Prostate gland (tissue), 2 donors: ENCODE measurements around the gene HDAC4. TPM values are rescaled to one million over a fixed set of nuclear protein-coding genes. Genes with fewer than 3 reads are reported as not detected.
"Not testable (repeated sequence)": the region's sequence is repeated elsewhere in the genome, so short reads cannot be mapped to it uniquely, and the experiment has no call there.

Experiments used
- DNase-seq: peaks from one replicate; pipeline ENCODE4 v3.0.0-alpha.2; 2019; ENCODE audit warnings: low spot score
- H3K27ac ChIP-seq, 2 donors: fragments of 200-600 bp; sonication (generic); 2 replicates each; pipeline ENCODE4 v1.5.1; 2017 to 2019
- H3K27me3 ChIP-seq: fragments of 200-600 bp; sonication (generic); replicated peaks from 2 replicates; pipeline ENCODE4 v1.5.1; 2019; ENCODE audit not compliant: insufficient read depth
- H3K36me3 ChIP-seq, 2 donors: fragments of 200-600 bp; sonication (generic); 1 replicate in 1 of 2; 2 replicates in 1 of 2; pipeline versions ENCODE4 v1.5.1 to v1.8.1; 2017 to 2019
- H3K4me1 ChIP-seq: fragments of 200-600 bp; sonication (generic); replicated peaks from 2 replicates; pipeline ENCODE4 v1.5.1; 2019
- H3K4me3 ChIP-seq, 2 donors: fragments of 200-600 bp; sonication (generic); 2 replicates each; pipeline ENCODE4 v1.5.1; 2017 to 2019
- H3K9me3 ChIP-seq: fragments of 200-600 bp; sonication (generic); 2 replicates; pipeline ENCODE4 v1.5.1; 2017
- CTCF ChIP-seq, 4 experiments: fragments of 200-600 bp in 2 of 4; fragments of 450-650 bp in 2 of 4; sonication (generic) in 2 of 4; IDR thresholded peaks; 1 replicate in 3 of 4; 2 replicates in 1 of 4; pipeline ENCODE4 v1.5.1; 2016 to 2019; ENCODE audit warnings: antibody characterized with exemption in 4 of 4, mild to moderate bottlenecking in 2 of 4, moderate library complexity in 2 of 4
- POLR2A ChIP-seq: fragments of 450-650 bp; IDR thresholded peaks from one replicate; pipeline ENCODE4 v1.6.1; 2016; ENCODE audit warnings: antibody characterized with exemption, mild to moderate bottlenecking
- POLR2AphosphoS5 ChIP-seq: sonication (generic); formaldehyde crosslinking; IDR thresholded peaks from one replicate; pipeline ENCODE4 v1.6.1; 2017; ENCODE audit warnings: antibody characterized with exemption
- WGBS: methylation state at CpG from one replicate; pipeline ENCODE4 v1.1.5; 2018; 5-methylcytosine and 5-hydroxymethylcytosine counted together
- intact Hi-C: fragments of 100-400 bp; cut with DNase I; formaldehyde crosslinking; loops from one replicate; pipeline ENCODE4 v1.14.2; 2022
- total RNA-seq, 2 donors: library from RNA; depleted of rRNA; stranded (reverse); fragments of >200 nt; gene quantifications; one replicate each; pipeline ENCODE4 v1.1.0, GENCODE V29; 2016

Gene HDAC4
- 10 to 100 TPM; 41.8 to 44.2 TPM for total RNA-seq

- intact Hi-C loops = loop anchor here (5.0 to 10.0 kb wide), 3 partner anchors 203 to 594 kb away; no protein-coding TSS in a partner anchor
- peak within 1 kb of the TSS; percentile 100 for H3K27ac ChIP-seq
- no peak for DNase-seq
- no peaks in the 10 kb centered on the region for H3K36me3 ChIP-seq
- H3K27me3 ChIP-seq = no peaks in the 10 kb centered on the region
- 0% methylated on average over 47 of the region's 78 CpGs for WGBS
- no peaks in the 10 kb centered on the region for H3K9me3 ChIP-seq
- no peak for TF ChIP-seq CTCF (IDR thresholded peaks at IDR 0.05)
- TF ChIP-seq POLR2AphosphoS5 = no peak
- TF ChIP-seq POLR2A = peak; percentile 44
- H3K4me3 ChIP-seq = peak within 1 kb of the TSS; percentile 77 to 78
- no peaks in the 10 kb centered on the region for H3K4me1 ChIP-seq
These were observed at the start of gene HDAC4 for GRCh38 chr2:239400596-239401066. HDAC4 (minus strand) TSS chr2:239401020; CDS start chr2:239352699, 48,321 bp downstream.

GRCh38 chr2:239449468-239449867 is 48.6 kb upstream of the HDAC4 start:
- H3K4me3 ChIP-seq, H3K27ac ChIP-seq, H3K9me3 ChIP-seq, H3K4me1 ChIP-seq, intact Hi-C loops, DNase-seq, H3K36me3 ChIP-seq, H3K27me3 ChIP-seq: not testable (repeated sequence)
- 98% methylated on average over 24 of the region's 32 CpGs for WGBS

DNA sequence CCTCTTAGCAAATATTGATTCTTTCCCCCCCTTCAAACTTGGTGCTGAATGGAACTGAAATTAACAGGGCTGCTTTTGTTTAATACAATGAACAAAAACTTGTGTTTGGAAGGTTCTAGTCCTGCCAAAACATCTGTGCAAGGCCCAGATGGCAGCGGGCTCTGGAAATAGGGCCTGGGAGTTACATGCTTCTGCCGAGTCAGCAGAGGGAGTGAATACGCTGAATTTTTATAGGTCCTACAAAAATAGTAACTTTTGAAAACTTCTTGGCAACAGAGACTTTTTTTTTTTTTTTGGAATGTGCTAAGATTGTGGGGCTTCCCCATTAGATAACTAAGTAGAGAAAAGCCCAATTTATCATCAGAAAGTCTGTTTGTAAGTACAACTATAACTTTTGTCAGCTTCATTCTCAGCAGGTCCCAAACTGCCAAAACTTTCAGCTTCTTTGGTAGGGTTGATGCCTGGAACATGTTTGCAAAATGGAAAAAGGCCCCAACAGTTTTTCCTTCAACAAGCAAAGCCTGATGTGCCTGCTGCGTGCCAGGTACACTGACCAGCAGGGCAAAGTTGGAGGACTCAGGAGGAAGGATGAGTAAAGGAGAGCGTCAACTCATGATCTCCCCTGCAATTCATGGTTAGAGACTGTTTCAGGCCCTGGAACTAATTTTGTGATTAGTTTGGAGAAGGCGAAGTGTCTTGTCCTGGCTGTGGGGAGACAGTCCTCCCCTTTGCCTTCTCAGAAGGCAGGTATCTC is 45.1 kb upstream of the HDAC4 start:
- no peak overlapping the region for H3K27ac ChIP-seq
- H3K4me3 ChIP-seq = no peak overlapping the region
- no peaks in the 10 kb centered on the region for H3K27me3 ChIP-seq
- no peaks in the 10 kb centered on the region for H3K36me3 ChIP-seq
- WGBS = 47% methylated on average over 6 of the region's 6 CpGs
- intact Hi-C loops = no loop called here
- H3K4me1 ChIP-seq = no peaks in the 10 kb centered on the region
- TF ChIP-seq POLR2AphosphoS5 (no peak), POLR2A (no peak), CTCF (IDR thresholded peaks at IDR 0.05) (no peak)
- DNase-seq = no peak
- no peaks in the 10 kb centered on the region for H3K9me3 ChIP-seq

DNA sequence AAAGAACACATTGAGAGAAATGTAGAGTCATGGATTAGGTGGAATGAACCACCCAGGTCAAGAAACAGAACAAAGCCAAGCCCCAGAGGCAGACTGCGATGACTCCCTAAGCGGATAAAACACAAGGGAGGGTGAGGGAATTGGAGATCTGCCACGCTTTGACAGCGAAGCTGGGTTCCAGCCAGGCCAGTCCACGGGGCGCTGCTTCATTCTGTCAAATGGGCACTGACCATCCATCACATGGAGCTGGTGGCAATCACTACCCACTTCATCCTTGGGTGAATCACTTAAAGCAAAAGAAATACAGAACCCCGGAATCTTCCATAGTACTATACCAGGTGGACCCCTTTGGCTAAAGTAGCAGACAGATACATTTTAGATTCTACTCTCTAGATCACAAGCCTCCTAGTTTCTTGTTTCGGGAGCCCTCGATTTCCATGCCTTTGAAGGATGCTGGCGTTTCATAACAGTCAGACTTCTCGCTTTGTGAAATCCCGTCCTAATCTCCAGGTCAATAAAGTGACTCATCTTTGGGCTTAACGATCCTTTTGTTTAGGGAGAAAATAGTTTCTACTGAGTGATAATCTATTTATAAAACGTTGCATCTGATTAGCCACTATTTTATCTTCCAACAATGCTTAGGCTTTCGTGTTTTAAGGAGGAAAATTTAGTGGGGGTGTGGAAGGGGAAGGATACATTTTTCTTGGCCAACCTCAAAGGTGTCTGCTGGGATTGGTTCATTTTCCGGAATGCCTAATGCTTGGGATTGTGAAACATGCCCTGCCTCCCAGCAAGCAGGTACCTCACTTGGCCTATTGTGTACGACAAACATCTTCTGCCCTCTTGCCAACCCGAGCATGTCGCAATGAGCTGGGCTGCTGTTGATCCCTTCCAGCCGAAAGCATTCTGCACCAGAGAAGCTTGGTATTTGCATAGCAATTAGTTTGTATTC is 44.1 kb upstream of the HDAC4 start:
- intact Hi-C loops = no loop called here
- no peaks in the 10 kb centered on the region for H3K9me3 ChIP-seq
- peak; percentile 74 for DNase-seq
- no peak overlapping the region for H3K27ac ChIP-seq
- TF ChIP-seq CTCF (IDR thresholded peaks at IDR 0.05) (no peak), POLR2A (no peak), POLR2AphosphoS5 (peak; percentile 69)
- no peaks in the 10 kb centered on the region for H3K4me1 ChIP-seq
- no peak overlapping the region for H3K4me3 ChIP-seq
- WGBS = 39% methylated on average over 20 of the region's 20 CpGs
- no peaks in the 10 kb centered on the region for H3K27me3 ChIP-seq
- no peaks in the 10 kb centered on the region for H3K36me3 ChIP-seq
